ENCODE measurements around the gene EFCAB12.
"Not testable (repeated sequence)": the region's sequence is repeated elsewhere in the genome, so short reads cannot be mapped to it uniquely, and the experiment has no call there.

Gene EFCAB12

GRCh38 chr3:129392106-129392887 is 36.1 kb downstream of the EFCAB12 start:
- not testable (repeated sequence) for DNase-seq (ENCODE audit: low read depth)

GRCh38 chr3:129391583-129391982 is 36.9 kb downstream of the EFCAB12 start:
- DNase-seq (ENCODE audit: low read depth), result not testable (repeated sequence)

- DNase-seq (ENCODE audit: low read depth), result no peak
These were observed 38.9 kb downstream of the EFCAB12 start for GRCh38 chr3:129389572-129389937.

GRCh38 chr3:129388791-129389571 is 39.5 kb downstream of the EFCAB12 start:
- not testable (repeated sequence) for DNase-seq (ENCODE audit: low read depth)

GRCh38 chr3:129387487-129387886 is 40.9 kb downstream of the EFCAB12 start:
- no peak for DNase-seq (ENCODE audit: low read depth)

- no peak for DNase-seq (ENCODE audit: low read depth)
These were observed 41.5 kb downstream of the EFCAB12 start for GRCh38 chr3:129386984-129387383.

GRCh38 chr3:129385507-129385906 is 42.9 kb downstream of the EFCAB12 start:
- DNase-seq (ENCODE audit: low read depth), result not testable (repeated sequence)

GRCh38 chr3:129384594-129385323 is 43.7 kb downstream of the EFCAB12 start:
- no peak for DNase-seq (ENCODE audit: low read depth)

- DNase-seq (ENCODE audit: low read depth), result not testable (repeated sequence)
These were observed 44.3 kb downstream of the EFCAB12 start for GRCh38 chr3:129384103-129384502.

GRCh38 chr3:129383292-129383860 is 45.1 kb downstream of the EFCAB12 start:
- peak; percentile 27 for DNase-seq (ENCODE audit: low read depth)

- no peak for DNase-seq (ENCODE audit: low read depth)
These were observed 46.1 kb downstream of the EFCAB12 start for GRCh38 chr3:129382366-129382765.

- no peak for DNase-seq (ENCODE audit: low read depth)
These were observed 48.7 kb downstream of the EFCAB12 start for GRCh38 chr3:129379582-129380358.

- no peak for DNase-seq (ENCODE audit: low read depth)
These were observed 49.5 kb downstream of the EFCAB12 start for GRCh38 chr3:129378949-129379348.

GRCh38 chr3:129377615-129378014 is 50.8 kb downstream of the EFCAB12 start:
- no peak for DNase-seq (ENCODE audit: low read depth)

GRCh38 chr3:129375099-129375498 is 53.3 kb downstream of the EFCAB12 start:
- no peak for DNase-seq (ENCODE audit: low read depth)

- no peak for DNase-seq (ENCODE audit: low read depth)
These were observed 57.2 kb downstream of the EFCAB12 start for GRCh38 chr3:129371041-129371826.

GRCh38 chr3:129370248-129370964 is 58.0 kb downstream of the EFCAB12 start:
- no peak for DNase-seq (ENCODE audit: low read depth)

- no peak for DNase-seq (ENCODE audit: low read depth)
These were observed 58.7 kb downstream of the EFCAB12 start for GRCh38 chr3:129369711-129370110.

- DNase-seq (ENCODE audit: low read depth), result no peak
These were observed 60.6 kb downstream of the EFCAB12 start for GRCh38 chr3:129367821-129368220.

- DNase-seq (ENCODE audit: low read depth), result no peak
These were observed 62.1 kb downstream of the EFCAB12 start for GRCh38 chr3:129366312-129366831.

All from activated T-cell treated with anti-CD3 and anti-CD28 coated beads for 1 hour (primary cell).